HCT116 (cell line): Measurements from ENCODE around the gene PEX10. TPM values are rescaled to one million over a fixed set of nuclear protein-coding genes. Genes with fewer than 3 reads are reported as not detected.

Experiments
- ATAC-seq: fragments of 200-7000 bp; cut with Tn5 transposase; 2 replicates; pipeline ENCODE4 v1.9.1; 2020; ENCODE audit warnings: mild to moderate bottlenecking, moderate library complexity
- BruUV-seq: library from RNA; stranded (reverse); fragments of 400-500 nt; replicated peaks from 2 replicates; lab custom pipeline; 2021; lab: Mats Ljungman, UMichigan
- CTCF ChIA-PET: fragments of 300-600 bp; sonication (Branson Sonifier 250); formaldehyde crosslinking; loops from one replicate; lab custom pipeline; 2021; ENCODE audit warnings: antibody characterized with exemption; lab: Charles Lee
- POLR2A ChIA-PET: fragments of 300-600, 350-600 bp; sonication (Branson Sonifier 250); formaldehyde crosslinking; loops from one replicate; lab custom pipeline; 2021; ENCODE audit warnings: antibody characterized with exemption; lab: Charles Lee
- RAD21 ChIA-PET, 2 experiments: fragments of 300-600 bp; sonication (Branson Sonifier 250); formaldehyde crosslinking; loops; one replicate each; lab custom pipeline; 2023; ENCODE audit warnings: low total read pairs in 2 of 2; ENCODE audit not compliant: uncharacterized antibody in 2 of 2, unreplicated experiment in 2 of 2, low non-redundant PET in 1 of 2; lab: Charles Lee
- DNase-seq: peaks from one replicate; pipeline ENCODE4 v3.0.0-alpha.2; 2010; ENCODE audit warnings: low read depth, low spot score
- H2AFZ ChIP-seq: fragments of 200-600 bp; shearing (Covaris generic), sonication (generic); 2 replicates; pipeline ENCODE4 v1.6.1; 2017; ENCODE audit warnings: low read depth, mixed run types, mixed read lengths, antibody characterized with exemption, low read length; ENCODE audit not compliant: poor library complexity, severe bottlenecking
- H3K27ac ChIP-seq: 2 replicates; pipeline ENCODE4 v1.5.1; 2012; ENCODE audit warnings: low read depth, low read length
- H3K27me3 ChIP-seq: fragments of 200-600 bp; sonication (generic); 2 replicates; pipeline ENCODE4 v1.6.1; 2016; ENCODE audit warnings: mixed run types, low read length, mixed read lengths; ENCODE audit not compliant: insufficient read depth
- H3K36me3 ChIP-seq, 2 experiments: fragments of 200-500 bp in 1 of 2; fragments of 200-600 bp in 1 of 2; sonication (Bioruptor generic) in 1 of 2; sonication (generic) in 1 of 2; 2 replicates each; pipeline versions ENCODE4 v1.5.1 to v1.6.1; 2014 to 2016; ENCODE audit warnings: low read length in 2 of 2, inconsistent platforms in 1 of 2, mixed read lengths in 1 of 2, mixed run types in 1 of 2; ENCODE audit not compliant: insufficient read depth in 2 of 2, control insufficient read depth in 1 of 2
- H3K4me1 ChIP-seq, 2 experiments: fragments of 200-600 bp in 1 of 2; sonication (generic) in 1 of 2; 2 replicates each; pipeline versions ENCODE4 v1.5.1 to v1.6.1; 2012 to 2017; ENCODE audit warnings: low read length in 2 of 2, inconsistent platforms in 1 of 2, mild to moderate bottlenecking in 1 of 2, mixed read lengths in 1 of 2, mixed run types in 1 of 2, moderate library complexity in 1 of 2; ENCODE audit not compliant: insufficient read depth in 2 of 2, control insufficient read depth in 1 of 2
- H3K4me2 ChIP-seq: fragments of 200-600 bp; sonication (generic); 2 replicates; pipeline ENCODE4 v1.6.1; 2017; ENCODE audit warnings: mixed run types, low read length, mixed read lengths
- H3K4me3 ChIP-seq, 2 experiments: fragments of 200-600 bp in 1 of 2; sonication (generic) in 1 of 2; replicated peaks in 1 of 2; 2 replicates each; pipeline ENCODE4 v1.5.1; 2011 to 2016; ENCODE audit warnings: low read length in 2 of 2, control low read depth in 1 of 2, low read depth in 1 of 2, mild to moderate bottlenecking in 1 of 2, mixed read lengths in 1 of 2, mixed run types in 1 of 2
- H3K79me2 ChIP-seq: fragments of 200-600 bp; sonication (generic); 2 replicates; pipeline ENCODE4 v1.6.1; 2017; ENCODE audit warnings: mild to moderate bottlenecking, mixed run types, low read length, moderate library complexity, mixed read lengths; ENCODE audit not compliant: insufficient read depth
- H3K9ac ChIP-seq: fragments of 200-600 bp; sonication (generic); 2 replicates; pipeline ENCODE4 v1.6.1; 2016; ENCODE audit warnings: low read length, mixed read lengths
- H3K9me2 ChIP-seq: fragments of 200-600 bp; sonication (generic), shearing (Covaris generic); 2 replicates; pipeline ENCODE4 v1.6.1; 2017; ENCODE audit warnings: mixed run types, mild to moderate bottlenecking, moderate library complexity; ENCODE audit not compliant: insufficient read depth
- H3K9me3 ChIP-seq, 2 experiments: fragments of 200-500 bp in 1 of 2; fragments of 200-600 bp in 1 of 2; sonication (Bioruptor generic) in 1 of 2; sonication (generic) in 1 of 2; 2 replicates each; pipeline ENCODE4 v1.6.1; 2014 to 2017; ENCODE audit warnings: low read length in 2 of 2, mixed read lengths in 2 of 2, inconsistent platforms in 1 of 2, low read depth in 1 of 2, mild to moderate bottlenecking in 1 of 2, mixed run types in 1 of 2, moderate library complexity in 1 of 2; ENCODE audit not compliant: control insufficient read depth in 1 of 2, insufficient read depth in 1 of 2
- H4K20me1 ChIP-seq: fragments of 200-600 bp; sonication (generic), shearing (Covaris generic); 2 replicates; pipeline ENCODE4 v1.6.1; 2017; ENCODE audit warnings: mixed run types, mild to moderate bottlenecking, moderate library complexity; ENCODE audit not compliant: insufficient read depth
- ATF3 ChIP-seq: IDR thresholded peaks from 2 replicates; pipeline ENCODE4 v1.6.1; 2012
- CBX3 ChIP-seq: IDR thresholded peaks from 2 replicates; pipeline ENCODE4 v1.6.1; 2012; ENCODE audit warnings: low read depth
- ELF1 ChIP-seq: IDR thresholded peaks from 2 replicates; pipeline ENCODE4 v1.6.1; 2012; ENCODE audit warnings: low read depth, borderline replicate concordance
- EZH2phosphoT487 ChIP-seq: fragments of 200-600 bp; IDR thresholded peaks from 2 replicates; pipeline ENCODE4 v1.6.1; 2018; ENCODE audit warnings: antibody characterized with exemption, borderline replicate concordance
- FOSL1 ChIP-seq: IDR thresholded peaks from 2 replicates; pipeline ENCODE4 v1.6.1; 2012; ENCODE audit warnings: low read depth
- JUND ChIP-seq: IDR thresholded peaks from 2 replicates; pipeline ENCODE4 v1.6.1; 2012
- MAX ChIP-seq: IDR thresholded peaks from 2 replicates; pipeline ENCODE4 v1.6.1; 2012
- POLR2A ChIP-seq: IDR thresholded peaks from 2 replicates; pipeline ENCODE4 v1.7.0; 2011; ENCODE audit warnings: borderline replicate concordance; ENCODE audit not compliant: insufficient read depth, insufficient read length; ENCODE audit errors: extremely low read depth
- POLR2AphosphoS5 ChIP-seq: IDR thresholded peaks from 2 replicates; pipeline ENCODE4 v1.6.1; 2011; ENCODE audit warnings: mild to moderate bottlenecking, low read depth, low read length, moderate library complexity
- REST ChIP-seq: IDR thresholded peaks from 2 replicates; pipeline ENCODE4 v1.6.1; 2012; ENCODE audit warnings: low read depth
- SIN3A ChIP-seq: IDR thresholded peaks from 2 replicates; pipeline ENCODE4 v1.6.1; 2012; ENCODE audit warnings: low read depth
- SP1 ChIP-seq: IDR thresholded peaks from 2 replicates; pipeline ENCODE4 v1.6.1; 2012; ENCODE audit warnings: low read depth
- TCF7L2 ChIP-seq: IDR thresholded peaks from 2 replicates; pipeline ENCODE4 v1.7.0; 2011; ENCODE audit warnings: borderline replicate concordance, inconsistent platforms; ENCODE audit not compliant: insufficient read depth, insufficient read length; ENCODE audit errors: extremely low read depth
- ZBTB33 ChIP-seq: IDR thresholded peaks from 2 replicates; pipeline ENCODE4 v1.6.1; 2011; ENCODE audit warnings: mild to moderate bottlenecking, low read length, moderate library complexity; ENCODE audit not compliant: insufficient replicate concordance; ENCODE audit errors: extremely low read depth
- ZFX ChIP-seq: fragments of 450-650 bp; IDR thresholded peaks from 2 replicates; pipeline ENCODE4 v1.6.1; 2017
- intact Hi-C: fragments of 100-400 bp; cut with micrococcal nuclease; formaldehyde crosslinking; loops from 2 replicates; pipeline ENCODE4 v1.10.0; 2022
- total RNA-seq: library from RNA; stranded (reverse); gene quantifications from one replicate; pipeline ENCODE4 v1.2.1, GENCODE V29; 2021; ENCODE audit not compliant: unreplicated experiment

PEX10 gene
- total RNA-seq, 1 experiment from 2014 or later, result 27.9 TPM

- no peak overlapping the region for H3K9ac ChIP-seq
- no peak overlapping the region for H3K27ac ChIP-seq
- no peak overlapping the region for H3K4me2 ChIP-seq
- no peaks in the 10 kb centered on the region for H3K27me3 ChIP-seq
- intact Hi-C loops, result no loop called here
- RAD21 ChIA-PET, result no interaction called here
- peaks cover 34 to 45% of the 10 kb centered on the region in 2 experiments for H3K36me3 ChIP-seq
- no peak for DNase-seq
- CTCF ChIA-PET, result no interaction called here
- TF ChIP-seq FOSL1, result no peak
- H3K9me2 ChIP-seq, result no peaks in the 10 kb centered on the region
- H3K79me2 ChIP-seq, result peaks cover 61% of the 10 kb centered on the region
- H3K4me3 ChIP-seq, result no peak overlapping the region
- no peaks in the 10 kb centered on the region for H3K4me1 ChIP-seq
- H4K20me1 ChIP-seq, result no peaks in the 10 kb centered on the region
- POLR2A ChIA-PET, result no interaction called here
- H2AFZ ChIP-seq, result no peak overlapping the region
- no TSS peak for BruUV-seq
- no peak for ATAC-seq
- no peaks in the 10 kb centered on the region for H3K9me3 ChIP-seq
Measured at GRCh38 chr1:2398871-2399270, 13.5 kb downstream of the PEX10 start.

GRCh38 chr1:2397007-2397679 lies 15.2 kb downstream of the PEX10 start:
- no TSS peak for BruUV-seq
- 0 out of 2 replicates have a peak, but pooled peaks cover 7% of the 10 kb centered on the region for H4K20me1 ChIP-seq
- no peak overlapping the region for H3K4me3 ChIP-seq
- H3K79me2 ChIP-seq, result peaks cover 79% of the 10 kb centered on the region
- intact Hi-C loops, result no loop called here
- no peaks in the 10 kb centered on the region for H3K9me2 ChIP-seq
- H3K27ac ChIP-seq, result no peak overlapping the region
- CTCF ChIA-PET, result no interaction called here
- ATAC-seq (no peak), DNase-seq (no peak)
- no peaks in the 10 kb centered on the region for H3K27me3 ChIP-seq
- peaks cover 36 to 54% of the 10 kb centered on the region in 2 experiments for H3K36me3 ChIP-seq
- H3K9me3 ChIP-seq, result no peaks in the 10 kb centered on the region
- POLR2A ChIA-PET, result no interaction called here
- H3K4me2 ChIP-seq, result no peak overlapping the region
- H3K9ac ChIP-seq, result no peak overlapping the region
- peaks cover 8 to 15% of the 10 kb centered on the region in 2 experiments; a peak in 3 of 4 replicates for H3K4me1 ChIP-seq
- RAD21 ChIA-PET, result no interaction called here
- no peak overlapping the region for H2AFZ ChIP-seq
- no peak for TF ChIP-seq POLR2AphosphoS5
- no peak for TF ChIP-seq POLR2A
- no peak for TF ChIP-seq JUND
- no peak for TF ChIP-seq SP1
- no peak for TF ChIP-seq ATF3
- TF ChIP-seq SIN3A, result no peak
- TF ChIP-seq EZH2phosphoT487, result no peak
- no peak for TF ChIP-seq TCF7L2
- no peak for TF ChIP-seq ZBTB33
- TF ChIP-seq CBX3, result no peak
- TF ChIP-seq FOSL1, result no peak
- no peak for TF ChIP-seq ZFX
- no peak for TF ChIP-seq ELF1
- no peak for TF ChIP-seq REST
- no peak for TF ChIP-seq MAX
